HG03520 (cell line): ENCODE data around the gene CDIPT.
"Not testable (repeated sequence)": the region's sequence is repeated elsewhere in the genome, so short reads cannot be mapped to it uniquely, and the experiment has no call there.

Experiments
- ATAC-seq: cut with Tn5 transposase; IDR thresholded peaks from one replicate; pipeline ENCODE4 v1.9.1; 2021; ENCODE audit warnings: mild to moderate bottlenecking, moderate library complexity; ENCODE audit not compliant: unreplicated experiment

The CDIPT gene, protein sequence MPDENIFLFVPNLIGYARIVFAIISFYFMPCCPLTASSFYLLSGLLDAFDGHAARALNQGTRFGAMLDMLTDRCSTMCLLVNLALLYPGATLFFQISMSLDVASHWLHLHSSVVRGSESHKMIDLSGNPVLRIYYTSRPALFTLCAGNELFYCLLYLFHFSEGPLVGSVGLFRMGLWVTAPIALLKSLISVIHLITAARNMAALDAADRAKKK

DNA sequence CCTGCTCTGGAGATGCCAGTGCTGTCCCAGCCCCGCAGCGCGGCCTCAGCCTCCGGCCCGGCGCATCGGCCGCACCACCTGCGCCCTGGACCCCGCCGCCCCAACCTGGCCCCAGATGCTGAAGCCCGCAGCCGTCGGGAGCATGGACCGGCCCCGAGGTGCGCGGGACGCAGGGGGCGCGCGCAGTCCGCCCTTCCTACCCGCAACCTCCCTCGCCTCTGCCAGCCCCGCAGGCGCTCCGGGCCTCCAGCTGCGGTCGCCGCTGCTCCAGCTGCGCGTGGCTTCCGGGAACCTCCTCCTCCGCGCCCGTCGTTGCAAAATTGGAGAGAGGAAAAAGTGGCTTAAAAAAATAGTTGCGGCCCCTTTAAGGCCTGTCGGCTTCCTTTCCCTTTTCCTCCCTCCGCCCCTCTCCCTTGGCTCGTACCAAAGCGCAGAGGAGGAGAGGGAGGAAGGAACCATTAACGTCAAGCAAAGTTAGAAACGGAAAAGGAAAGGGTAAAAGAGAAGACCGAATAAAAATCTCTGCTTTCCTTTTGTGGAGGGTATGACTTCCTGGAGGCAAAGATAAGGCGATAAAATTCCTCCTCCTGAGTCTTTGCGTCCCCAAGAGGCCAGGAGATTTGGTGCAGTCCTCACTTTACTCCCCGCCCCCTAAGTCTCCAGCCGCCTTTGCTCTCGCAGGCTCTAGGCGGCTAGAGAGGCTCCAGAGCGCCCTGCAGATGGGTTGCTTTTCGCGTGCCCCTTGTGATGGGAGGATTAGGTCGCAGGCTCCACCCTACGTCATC, at the start of gene CDIPT:
TSS of gene CDIPT (minus strand) at position 343 of the 785 bp plus-strand sequence. CDS start 369 bp downstream, outside the sequence.
- ATAC-seq: peak; percentile 94

DNA sequence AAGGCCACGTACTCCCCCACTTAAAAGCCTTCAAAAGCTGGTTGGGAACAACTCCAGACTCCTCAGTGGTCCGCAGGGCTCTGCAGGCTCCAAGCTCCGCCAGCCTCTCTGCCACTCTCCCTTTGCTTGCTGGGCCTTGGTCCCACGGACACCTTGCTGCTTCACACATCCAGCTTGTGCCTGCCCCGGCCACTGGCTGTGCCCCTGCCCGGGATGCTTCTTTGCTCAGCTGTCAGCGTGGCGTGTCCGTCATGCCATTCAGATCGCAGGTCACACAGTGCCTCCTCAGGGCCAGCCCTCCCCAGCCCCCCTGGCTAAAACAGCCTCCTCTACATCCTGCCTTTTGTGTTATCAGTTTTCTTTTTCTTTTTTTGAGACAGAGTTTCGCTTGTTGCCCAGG, 49.1 kb upstream of the CDIPT start:
- ATAC-seq: no peak

DNA sequence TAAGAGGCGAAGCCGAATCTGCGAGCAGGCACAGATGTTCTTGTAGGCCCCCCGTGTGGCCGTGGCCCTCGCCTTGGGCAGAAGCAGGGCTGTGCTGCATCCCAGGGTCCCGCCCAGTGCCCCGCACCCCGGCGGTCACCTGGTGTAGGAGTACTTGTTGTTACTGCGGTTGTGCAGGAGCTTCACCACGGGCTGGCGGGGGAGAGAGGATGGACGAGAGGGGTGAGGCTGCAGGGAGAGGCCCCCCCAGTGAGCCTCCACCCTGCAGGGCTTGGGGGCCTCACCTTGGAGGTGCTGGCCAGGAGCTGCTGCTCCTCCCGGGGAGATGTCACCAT, 48.6 kb upstream of the CDIPT start:
- ATAC-seq: no peak

DNA sequence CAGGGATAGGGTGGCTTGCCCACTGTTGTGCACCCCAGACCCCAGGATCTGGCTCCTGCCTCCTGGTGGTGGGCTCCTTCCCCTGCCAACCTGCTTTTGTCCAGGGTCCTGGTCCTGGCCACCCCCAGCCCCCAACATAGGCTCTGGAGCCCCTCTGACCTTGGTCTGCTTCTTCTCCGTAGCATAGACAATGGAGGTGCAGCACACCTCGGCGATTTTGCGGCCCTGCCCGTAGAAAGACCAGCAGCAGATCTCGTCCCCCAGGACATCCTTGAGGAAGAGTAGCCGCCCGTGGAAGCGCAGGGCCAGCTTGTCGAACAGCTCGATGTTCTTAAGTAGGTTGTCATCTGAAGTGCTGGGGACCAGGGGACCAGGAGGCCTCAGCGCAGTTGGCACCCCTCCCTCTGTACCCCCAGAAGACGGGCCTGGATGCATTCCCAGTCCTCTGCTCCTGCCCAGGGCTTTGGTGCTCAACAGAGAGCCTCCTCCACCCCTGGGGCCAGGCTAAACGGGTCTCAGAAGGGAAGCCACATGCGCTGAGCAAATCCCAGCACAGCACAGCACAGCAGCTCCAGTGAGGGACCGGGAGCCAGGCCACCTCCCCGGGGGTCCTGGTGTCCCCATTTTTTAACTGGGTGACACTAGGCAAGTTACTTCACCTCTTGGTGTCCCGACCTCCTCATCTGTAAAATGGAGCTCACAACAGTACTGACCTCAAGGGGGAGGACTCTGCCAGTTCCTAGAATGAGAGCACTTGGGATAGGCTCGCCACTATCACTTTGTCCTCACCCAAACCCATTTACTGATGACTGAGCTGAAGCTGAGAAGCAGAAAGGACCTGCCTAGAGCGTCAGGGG, 48.0 kb upstream of the CDIPT start:
- no peak for ATAC-seq

DNA sequence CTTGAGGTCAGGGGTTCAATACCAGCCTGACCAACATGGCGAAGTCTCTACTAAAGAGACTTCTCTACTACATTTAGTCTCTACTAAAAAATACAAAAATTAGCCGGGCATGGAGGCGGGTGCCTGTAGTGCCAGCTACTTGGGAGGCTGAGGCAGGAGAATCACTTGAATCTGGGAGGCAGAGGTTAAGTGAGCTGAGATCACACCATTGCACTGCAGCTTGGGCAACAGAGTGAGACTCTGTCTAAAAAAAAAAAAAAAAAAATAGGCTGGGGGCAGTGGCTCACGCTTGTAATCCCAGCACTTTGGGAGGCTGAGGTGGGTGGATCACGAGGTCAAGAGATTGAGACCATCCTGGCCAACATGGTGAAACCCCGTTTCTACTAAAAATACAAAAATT, 46.8 kb upstream of the CDIPT start:
- not testable (repeated sequence) for ATAC-seq

DNA sequence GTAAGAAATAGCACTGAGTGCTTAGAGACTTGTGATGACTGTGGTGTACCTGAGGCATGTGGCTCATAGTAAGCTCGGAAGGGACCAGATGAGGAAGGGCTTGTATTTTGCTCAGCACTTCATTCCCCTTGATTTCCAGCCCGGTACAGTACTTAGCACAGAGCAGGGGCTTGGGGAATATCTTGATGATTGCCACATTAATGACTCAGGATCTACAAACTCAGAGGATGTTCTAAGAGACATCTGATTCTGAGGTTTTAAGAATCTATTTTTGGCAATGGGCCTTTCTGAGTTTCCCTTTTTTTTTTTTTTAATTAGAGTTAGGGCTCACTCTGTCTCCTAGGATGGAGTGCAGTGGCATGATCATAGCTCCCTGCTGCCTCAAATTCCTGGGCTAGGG, 46.4 kb upstream of the CDIPT start:
- no peak for ATAC-seq

DNA sequence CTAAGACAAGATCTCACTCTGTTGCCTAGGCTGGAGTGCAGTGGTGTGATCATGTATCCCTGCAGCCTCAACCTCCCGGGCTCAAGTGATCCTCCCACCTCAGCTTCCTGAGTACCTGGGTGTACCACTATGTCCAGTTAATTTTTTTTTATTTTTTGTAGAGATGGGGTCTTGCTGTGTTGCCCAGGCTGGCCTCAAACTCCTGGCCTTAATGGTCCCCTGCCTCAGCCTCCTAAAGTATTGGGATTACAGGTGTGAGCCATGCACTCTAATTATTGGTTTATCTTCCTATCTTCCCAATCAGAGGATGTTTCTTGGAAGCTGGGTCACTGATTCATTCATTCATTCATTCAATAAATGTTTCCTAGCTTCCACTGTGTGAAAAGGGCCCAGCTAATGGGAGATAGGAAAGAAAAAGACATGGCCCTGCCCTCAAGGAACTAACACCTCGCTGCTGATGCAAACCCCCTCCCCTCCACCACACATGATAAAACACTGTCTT, 45.7 kb upstream of the CDIPT start:
- no peak for ATAC-seq

DNA sequence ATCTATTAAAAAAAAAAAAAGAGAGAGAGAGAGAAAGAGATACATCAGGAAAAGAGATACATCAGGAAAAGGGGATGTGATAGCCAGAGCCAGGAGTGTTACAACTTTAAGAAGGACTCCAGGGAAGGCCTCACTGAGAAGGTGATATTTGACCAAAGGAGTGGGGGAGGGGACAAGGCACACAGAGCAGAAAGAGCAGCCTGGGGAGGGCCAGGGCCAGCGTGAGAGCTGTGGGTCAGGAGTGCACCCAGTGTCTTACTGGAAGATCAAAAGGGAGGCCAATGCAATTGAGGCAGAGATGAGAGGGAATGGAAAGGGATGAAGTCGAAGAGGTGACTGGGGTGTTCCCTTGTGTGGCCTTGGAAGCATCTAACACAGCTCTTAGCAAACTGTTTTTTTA, 44.9 kb upstream of the CDIPT start:
- no peak for ATAC-seq

DNA sequence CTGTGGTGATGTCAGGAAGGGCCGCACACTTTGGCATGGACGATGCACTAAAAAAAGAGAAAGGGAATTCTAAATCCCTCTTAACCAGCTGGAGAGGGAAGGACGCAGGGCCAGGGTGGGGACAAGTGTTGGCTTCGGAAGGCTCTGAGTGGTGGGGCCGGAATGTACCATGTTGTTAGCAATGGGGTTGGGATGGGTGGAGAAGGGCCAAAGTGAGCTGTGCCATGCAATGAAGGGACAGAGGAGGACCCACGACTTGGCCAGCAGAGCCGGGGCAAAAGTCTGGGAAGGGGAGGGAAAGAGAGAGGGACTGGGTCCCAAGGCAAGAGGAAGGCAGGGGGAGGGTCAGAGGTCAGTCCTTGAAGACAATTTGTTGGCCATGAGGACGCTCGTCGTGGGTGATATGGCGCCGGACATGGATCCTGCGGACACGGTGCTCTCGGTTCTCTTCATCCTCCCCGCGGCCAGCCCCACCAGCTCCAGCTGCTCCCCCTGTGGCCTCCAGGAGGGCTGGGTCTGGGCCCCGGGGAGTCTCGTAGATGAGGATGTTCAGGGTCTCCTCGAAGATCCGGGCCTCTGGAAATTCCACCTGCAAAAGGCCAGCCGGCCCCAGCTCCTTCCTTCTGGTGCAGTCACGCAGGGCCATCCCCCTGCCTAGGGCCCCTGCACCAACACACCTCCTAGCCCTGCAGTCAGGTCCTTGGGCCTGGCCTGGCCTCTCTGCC, 43.7 kb upstream of the CDIPT start:
- ATAC-seq: no peak

DNA sequence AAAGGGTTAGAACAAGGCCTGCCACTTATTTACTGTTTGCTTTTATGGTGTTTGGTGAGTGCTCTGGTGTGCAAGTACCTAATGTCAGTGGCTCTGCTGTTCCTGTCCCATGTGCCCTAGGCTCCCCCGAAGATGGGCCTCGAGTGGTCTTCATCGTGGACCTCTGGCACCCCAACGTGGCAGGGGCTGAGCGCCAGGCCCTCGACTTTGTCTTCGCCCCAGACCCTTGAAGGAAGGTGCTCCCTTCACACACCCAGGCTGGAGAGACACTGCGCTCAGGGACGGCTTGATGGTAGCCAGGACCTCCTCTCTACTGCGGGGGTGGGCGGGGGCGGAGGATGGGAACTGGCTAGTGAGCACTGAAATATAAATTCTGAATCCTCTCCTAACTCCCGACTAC, 42.6 kb upstream of the CDIPT start:
- no peak for ATAC-seq

DNA sequence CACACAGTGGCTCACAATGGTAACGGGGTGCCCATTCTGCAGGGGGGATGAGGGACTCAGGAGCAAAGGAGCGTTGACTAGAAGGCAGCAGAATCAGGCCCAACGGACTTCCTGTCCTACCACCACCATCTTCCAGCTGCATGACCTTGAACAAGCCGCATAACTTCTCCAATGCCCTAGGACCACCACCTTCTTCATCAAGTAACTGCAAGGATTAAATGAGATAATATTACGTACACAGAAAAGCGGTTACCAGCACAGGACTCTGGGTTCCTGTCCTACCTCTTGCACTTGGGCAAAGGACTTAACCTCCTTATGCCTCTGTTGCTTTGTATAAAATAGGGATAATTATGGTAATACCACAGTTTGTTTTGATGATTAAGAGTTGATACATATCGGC, 41.9 kb upstream of the CDIPT start:
- ATAC-seq: no peak

DNA sequence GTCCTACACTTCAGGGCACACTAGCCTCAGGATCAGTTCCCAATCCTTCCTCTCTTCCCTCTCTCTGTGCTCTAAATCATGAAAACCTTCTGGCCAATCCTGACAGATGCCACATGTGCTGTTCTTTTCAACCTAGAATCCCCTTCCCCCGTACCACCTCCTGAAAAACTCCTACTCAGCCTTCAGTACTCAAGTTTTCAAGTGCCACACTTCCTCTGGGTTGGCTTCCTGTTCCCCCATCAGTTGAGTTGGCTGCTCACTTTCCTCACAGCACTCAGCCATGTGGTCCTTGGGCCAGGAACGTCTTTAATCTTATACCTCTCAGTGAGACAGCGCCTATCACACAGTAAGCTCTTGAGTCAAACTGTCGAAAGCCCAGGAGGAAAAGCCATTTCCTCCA, 40.6 kb upstream of the CDIPT start:
- no peak for ATAC-seq

DNA sequence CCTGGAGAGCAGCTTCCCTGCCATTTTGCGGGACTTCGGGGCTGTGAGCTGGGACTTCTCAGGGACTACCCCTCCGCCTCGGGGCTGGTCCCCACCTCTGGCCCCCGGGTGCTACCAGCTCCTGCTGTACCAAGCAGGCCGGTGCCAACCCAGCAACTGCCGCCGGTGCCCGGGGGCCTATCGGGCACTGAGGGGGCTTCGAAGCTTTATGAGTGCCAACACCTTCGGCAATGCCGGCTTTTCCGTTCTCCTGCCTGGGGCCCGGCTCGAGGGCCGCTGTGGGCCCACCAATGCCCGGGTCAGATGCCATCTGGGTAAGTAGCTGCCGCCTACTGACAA, 38.5 kb upstream of the CDIPT start:
- no peak for ATAC-seq

DNA sequence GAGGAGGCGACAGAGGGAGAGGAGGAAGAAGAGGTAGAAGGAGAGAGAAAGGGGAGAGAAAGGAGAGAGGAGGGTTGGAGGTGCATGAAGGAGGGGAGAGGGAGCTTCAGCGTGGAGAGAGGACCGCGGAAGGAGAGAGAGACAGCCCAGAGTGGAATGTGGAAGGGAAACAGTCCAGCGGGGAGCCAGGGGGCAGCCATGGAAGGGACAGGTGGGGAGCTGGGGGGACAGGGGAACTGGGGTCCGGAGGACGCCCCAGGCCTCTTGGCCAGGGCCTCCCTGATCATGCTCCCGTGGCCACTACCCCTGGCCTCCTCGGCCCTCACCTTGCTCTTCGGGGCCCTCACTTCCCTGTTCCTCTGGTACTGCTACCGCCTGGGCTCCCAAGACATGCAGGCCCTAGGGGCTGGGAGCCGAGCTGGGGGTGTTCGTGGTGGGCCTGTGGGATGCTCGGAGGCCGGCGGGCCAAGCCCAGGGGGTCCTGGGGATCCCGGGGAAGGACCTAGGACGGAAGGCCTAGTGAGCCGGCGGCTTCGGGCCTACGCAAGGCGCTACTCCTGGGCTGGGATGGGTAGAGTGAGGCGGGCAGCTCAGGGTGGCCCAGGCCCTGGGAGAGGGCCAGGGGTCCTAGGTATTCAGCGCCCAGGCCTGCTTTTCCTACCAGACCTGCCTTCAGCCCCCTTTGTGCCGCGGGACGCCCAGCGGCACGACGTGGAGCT, 38.0 kb upstream of the CDIPT start:
- ATAC-seq: no peak

DNA sequence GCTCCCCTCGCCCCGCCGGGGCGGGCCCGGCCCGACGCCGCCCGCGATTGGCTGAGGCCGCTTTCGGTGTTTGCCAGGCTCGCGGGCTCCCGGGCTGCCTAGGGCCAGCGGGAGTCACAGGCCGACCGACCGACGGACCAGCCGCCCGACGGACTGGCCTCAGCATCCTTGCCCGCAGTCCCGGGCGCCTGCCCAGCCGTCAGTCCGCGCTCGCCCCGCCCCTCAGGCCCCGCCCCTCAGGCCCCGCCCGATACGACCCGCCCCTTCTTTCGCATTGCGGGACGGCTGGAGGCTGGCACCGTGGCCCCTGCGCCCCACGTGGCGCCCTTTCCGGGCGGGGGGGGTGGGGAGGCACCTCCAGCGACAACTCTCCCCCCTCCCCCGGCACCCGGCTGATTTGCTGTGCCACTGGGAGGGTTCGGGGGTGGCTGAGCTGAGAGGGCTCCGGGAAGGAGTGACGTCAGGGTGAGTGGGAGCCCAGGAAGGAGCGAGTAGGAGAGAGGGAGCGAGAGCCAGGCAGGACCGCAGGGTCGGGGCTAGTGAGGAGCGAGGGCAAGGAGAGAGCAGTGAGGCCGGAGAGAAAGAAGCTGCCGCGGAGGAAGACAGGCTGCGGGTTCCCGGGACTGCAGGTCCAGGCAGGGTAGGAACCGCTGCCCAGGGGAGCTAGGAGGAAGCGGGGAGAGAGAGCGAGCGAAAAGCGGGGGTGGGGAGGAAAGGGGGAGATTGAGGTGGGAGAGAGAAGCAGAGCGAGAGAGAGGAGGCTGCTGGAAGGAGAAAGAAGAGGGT, 37.3 kb upstream of the CDIPT start, which contains the start of gene ASPHD1:
TSS of gene ASPHD1 (plus strand) at position 387 of the 786 bp plus-strand sequence. CDS start 484 bp downstream, outside the sequence.
- ATAC-seq: no peak

DNA sequence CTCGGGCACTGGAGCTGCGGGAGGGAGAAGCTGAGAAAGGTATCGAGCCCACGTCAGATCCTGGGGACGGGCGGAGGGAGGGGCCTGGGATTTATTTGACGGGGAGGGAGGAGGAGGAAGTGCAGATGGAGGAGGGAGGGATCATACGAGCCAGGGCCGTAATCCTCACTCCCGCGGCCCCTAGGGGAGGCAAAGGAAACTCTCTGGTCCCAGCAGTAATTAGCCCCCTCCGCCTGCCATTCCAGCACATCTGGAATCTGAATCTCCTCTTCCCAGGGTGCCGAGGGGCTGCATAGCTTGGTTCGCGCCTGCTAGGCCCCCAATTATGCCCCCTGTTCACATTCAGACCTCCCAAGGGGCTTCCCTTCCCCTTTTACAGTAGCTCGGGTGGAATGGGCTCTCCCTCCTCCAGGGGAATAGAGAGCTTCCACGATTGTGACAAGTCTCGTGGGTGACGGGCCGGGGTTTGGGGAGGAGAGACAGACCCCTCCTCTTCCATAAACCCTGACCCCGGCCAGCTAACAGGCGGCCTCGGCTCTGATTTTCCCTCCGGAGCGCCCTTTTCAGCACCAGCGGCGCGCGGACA, 36.6 kb upstream of the CDIPT start, which contains the start of gene SEZ6L2:
TSS of gene SEZ6L2 (minus strand) at position 35 of the 586 bp plus-strand sequence. CDS start 531 bp downstream, outside the sequence.
- no peak for ATAC-seq

DNA sequence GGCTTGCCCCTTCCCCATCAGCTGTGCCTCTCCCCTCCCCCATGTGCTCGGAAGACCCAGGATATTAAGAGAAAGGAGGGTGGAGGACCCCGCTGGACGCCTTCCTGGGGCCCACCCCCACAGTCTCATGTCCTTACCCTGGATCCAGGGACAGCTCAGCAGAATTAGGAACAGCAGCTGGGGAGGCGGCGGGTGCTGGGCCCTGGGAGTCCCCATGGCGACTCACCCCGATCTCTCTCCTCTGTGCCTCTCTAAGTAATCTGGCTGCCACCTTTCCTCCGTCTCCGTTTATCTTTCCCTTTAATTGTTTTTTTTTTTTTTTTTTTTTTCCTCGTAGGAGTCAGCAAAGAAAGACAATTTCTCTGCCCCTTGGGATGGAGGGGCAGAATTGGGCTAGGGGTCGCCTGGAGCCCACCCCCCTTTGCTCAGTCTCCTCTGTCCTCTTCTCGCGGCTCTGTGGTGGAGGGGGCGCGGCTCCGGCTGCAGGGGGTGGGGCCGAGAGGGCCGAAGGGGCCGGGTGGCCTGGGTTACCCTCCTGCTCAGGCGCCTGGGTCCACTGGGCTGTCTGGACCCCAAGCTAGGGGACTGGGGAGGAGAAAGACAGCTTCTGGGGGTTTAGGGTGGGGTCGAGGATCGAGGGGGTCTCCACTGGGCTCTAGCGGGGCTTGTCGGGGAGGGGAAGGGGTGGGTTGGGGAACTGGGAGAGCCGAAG, 35.9 kb upstream of the CDIPT start:
- ATAC-seq: no peak

DNA sequence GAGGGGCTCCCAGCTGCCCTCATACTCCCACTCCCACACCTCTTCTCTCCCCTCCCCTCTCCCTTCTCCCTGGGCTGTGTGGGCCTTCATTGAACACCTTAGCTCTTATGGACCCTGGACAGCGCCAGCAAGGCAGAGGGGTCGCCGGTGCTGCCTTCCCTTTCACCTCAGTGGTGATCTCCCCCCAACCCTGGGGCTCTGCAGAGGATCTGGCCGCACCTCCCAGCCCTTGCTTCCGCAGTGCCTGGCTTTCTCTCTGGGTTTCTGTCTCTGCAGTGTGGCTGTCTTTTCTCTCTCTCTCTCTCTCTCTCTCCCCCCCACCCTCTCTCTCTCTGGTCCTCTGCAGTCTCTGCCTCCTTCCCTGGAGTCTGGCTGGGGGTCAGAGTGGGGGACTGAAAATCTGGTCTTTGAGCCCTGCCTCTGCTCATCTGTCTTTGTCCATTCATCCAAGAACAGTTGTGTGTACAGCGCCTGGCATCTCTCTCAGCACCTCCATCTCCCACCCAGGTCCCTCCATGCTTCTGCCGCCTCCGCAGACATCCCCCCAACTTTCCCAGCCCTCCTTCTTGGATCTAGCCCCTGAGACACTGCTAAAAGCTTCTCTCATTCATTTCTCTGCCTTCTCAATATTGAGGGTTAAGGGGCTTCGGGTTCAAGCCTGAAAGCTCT, 35.2 kb upstream of the CDIPT start:
- ATAC-seq: no peak
